SK-N-SH (cell line): ENCODE data around the gene PTGER1.

Source experiments
- CTCF ChIP-seq: fragments of 200-600 bp; sonication (generic); IDR thresholded peaks from 2 replicates; pipeline ENCODE4 v1.6.1; 2017; ENCODE audit warnings: antibody characterized with exemption, mild to moderate bottlenecking, moderate library complexity
- ELF1 ChIP-seq: IDR thresholded peaks from 2 replicates; pipeline ENCODE4 v1.4.0; 2012
- EZH2phosphoT487 ChIP-seq: fragments of 200-600 bp; sonication (generic); IDR thresholded peaks from 2 replicates; pipeline ENCODE4 v1.6.1; 2017; ENCODE audit warnings: low read depth, mixed run types, mild to moderate bottlenecking, antibody characterized with exemption, moderate library complexity, borderline replicate concordance
- JUND ChIP-seq: IDR thresholded peaks from 2 replicates; pipeline ENCODE4 v1.4.0; 2012
- MAX ChIP-seq: IDR thresholded peaks from 2 replicates; pipeline ENCODE4 v1.4.0; 2012; ENCODE audit warnings: low read depth
- PBX3 ChIP-seq: IDR thresholded peaks from 2 replicates; pipeline ENCODE4; 2012
- POLR2AphosphoS5 ChIP-seq: IDR thresholded peaks from 2 replicates; pipeline ENCODE4 v1.6.1; 2012; ENCODE audit warnings: low read depth, low read length
- RAD21 ChIP-seq: IDR thresholded peaks from 2 replicates; pipeline ENCODE4 v1.6.1; 2012; ENCODE audit warnings: mild to moderate bottlenecking, low read length
- RFX5 ChIP-seq: IDR thresholded peaks from 2 replicates; pipeline ENCODE4 v1.6.1; 2012; ENCODE audit warnings: mild to moderate bottlenecking, improper control_type of control experiment, low read length
- SIN3A ChIP-seq: IDR thresholded peaks from 2 replicates; pipeline ENCODE4 v1.6.1; 2012; ENCODE audit warnings: low read depth, mild to moderate bottlenecking, low read length, moderate library complexity, borderline replicate concordance
- SMC3 ChIP-seq: IDR thresholded peaks from 2 replicates; pipeline ENCODE4 v1.6.1; 2012; ENCODE audit warnings: low read depth, low read length, improper control_type of control experiment
- TAF1 ChIP-seq: IDR thresholded peaks from 2 replicates; pipeline ENCODE4 v1.6.1; 2012; ENCODE audit warnings: low read depth, mild to moderate bottlenecking, low read length, moderate library complexity, borderline replicate concordance
- TEAD4 ChIP-seq: IDR thresholded peaks from 2 replicates; pipeline ENCODE4 v1.4.0; 2012; ENCODE audit warnings: mild to moderate bottlenecking, borderline replicate concordance; ENCODE audit not compliant: insufficient read depth
- ZBTB33 ChIP-seq: IDR thresholded peaks from 2 replicates; pipeline ENCODE4 v1.4.0; 2012; ENCODE audit warnings: low read depth, borderline replicate concordance

- no peak for TF ChIP-seq CTCF
- TF ChIP-seq SMC3, result no peak
- no peak for TF ChIP-seq ZBTB33
- TF ChIP-seq MAX, result no peak
- TF ChIP-seq JUND, result no peak
- no peak for TF ChIP-seq RFX5
- no peak for TF ChIP-seq TEAD4
- no peak for TF ChIP-seq EZH2phosphoT487
- TF ChIP-seq POLR2AphosphoS5, result no peak
- TF ChIP-seq RAD21, result no peak
- no peak for TF ChIP-seq SIN3A
- TF ChIP-seq ELF1, result no peak
- TF ChIP-seq TAF1, result no peak
- no peak for TF ChIP-seq PBX3
Measured at GRCh38 chr19:14511229-14511593, 36.1 kb upstream of the PTGER1 start.
